Natural killer cell (primary cell): ENCODE measurements around the gene SYNE3. TPM values are rescaled to one million over a fixed set of nuclear protein-coding genes. Genes with fewer than 3 reads are reported as not detected.

Experiments
- ATAC-seq, 3 donors: fragments of 150-1000 bp in 2 of 3; fragments of 200-7000 bp in 1 of 3; cut with Tn5 transposase; 1 replicate in 1 of 3; 2 replicates in 2 of 3; pipeline ENCODE4 v1.10.0; 2021; ENCODE audit warnings: mild to moderate bottlenecking in 2 of 3, moderate library complexity in 2 of 3
- DNase-seq, 2 donors: peaks; one replicate each; pipeline versions ENCODE4 v3.0.0 to v3.0.0-alpha.2; 2013 to 2021; ENCODE audit warnings: mixed read lengths in 1 of 2
- H3K27ac ChIP-seq: one replicate; pipeline ENCODE4 v1.5.1; 2013; ENCODE audit warnings: mild to moderate bottlenecking, low read length
- H3K27me3 ChIP-seq: one replicate; pipeline ENCODE4 v1.6.1; 2013; ENCODE audit warnings: low read length; ENCODE audit not compliant: control insufficient read depth, insufficient read depth
- H3K36me3 ChIP-seq: one replicate; pipeline ENCODE4 v1.6.1; 2013; ENCODE audit warnings: low read length; ENCODE audit not compliant: control insufficient read depth, insufficient read depth
- H3K4me1 ChIP-seq: one replicate; pipeline ENCODE4 v1.6.1; 2013; ENCODE audit warnings: low read length; ENCODE audit not compliant: control insufficient read depth, insufficient read depth
- H3K4me3 ChIP-seq: one replicate; pipeline ENCODE4 v1.5.1; 2013; ENCODE audit warnings: low read length
- H3K9me3 ChIP-seq: one replicate; pipeline ENCODE4 v1.6.1; 2013; ENCODE audit warnings: low read length; ENCODE audit not compliant: control insufficient read depth, insufficient read depth
- H3K27ac Mint-ChIP-seq, 2 donors: one replicate each; pipeline ENCODE4 v1.8.0; 2022; ENCODE audit warnings: mild to moderate bottlenecking in 2 of 2, mixed read lengths in 2 of 2, moderate library complexity in 1 of 2
- H3K27me3 Mint-ChIP-seq, 2 donors: one replicate each; pipeline ENCODE4 v1.8.0; 2022; ENCODE audit warnings: low read depth in 2 of 2, mixed read lengths in 2 of 2
- H3K36me3 Mint-ChIP-seq: one replicate; pipeline ENCODE4 v1.8.0; 2022; ENCODE audit warnings: mixed read lengths
- H3K4me1 Mint-ChIP-seq, 2 donors: one replicate each; pipeline ENCODE4 v1.8.0; 2022; ENCODE audit warnings: mixed read lengths in 2 of 2
- H3K4me3 Mint-ChIP-seq: one replicate; pipeline ENCODE4 v1.8.0; 2022; ENCODE audit warnings: mild to moderate bottlenecking, moderate library complexity, mixed read lengths
- H3K9me3 Mint-ChIP-seq, 2 donors: one replicate each; pipeline ENCODE4 v1.8.0; 2022; ENCODE audit warnings: mixed read lengths in 2 of 2
- WGBS: methylation state at CpG from one replicate; pipeline ENCODE4 v1.1.7; 2013; ENCODE audit warnings: missing lambda C conversion rate; ENCODE audit not compliant: insufficient coverage; 5-methylcytosine and 5-hydroxymethylcytosine counted together
- intact Hi-C: fragments of 100-400 bp; cut with micrococcal nuclease; formaldehyde crosslinking; loops from one replicate; pipeline ENCODE4 v1.14.2; 2022
- total RNA-seq, 4 donors: library from RNA; stranded (reverse); fragments of 120-200 nt in 1 of 4; gene quantifications; one replicate each; pipeline versions ENCODE4 v1.2.3 to v1.2.4, GENCODE V29; 2013 to 2022
- TF ChIP-seq, protein P1 (sequence below): fragments of 200-600 bp; IDR thresholded peaks from one replicate; pipeline ENCODE4 v1.8.0; 2022; ENCODE audit warnings: antibody characterized with exemption

Gene SYNE3
- total RNA-seq, 3 donors from 2014 or later (not counting 1 experiment from before 2014, with no cell fraction given): 10.6 to 17.3 (median 15.4) TPM

DNA sequence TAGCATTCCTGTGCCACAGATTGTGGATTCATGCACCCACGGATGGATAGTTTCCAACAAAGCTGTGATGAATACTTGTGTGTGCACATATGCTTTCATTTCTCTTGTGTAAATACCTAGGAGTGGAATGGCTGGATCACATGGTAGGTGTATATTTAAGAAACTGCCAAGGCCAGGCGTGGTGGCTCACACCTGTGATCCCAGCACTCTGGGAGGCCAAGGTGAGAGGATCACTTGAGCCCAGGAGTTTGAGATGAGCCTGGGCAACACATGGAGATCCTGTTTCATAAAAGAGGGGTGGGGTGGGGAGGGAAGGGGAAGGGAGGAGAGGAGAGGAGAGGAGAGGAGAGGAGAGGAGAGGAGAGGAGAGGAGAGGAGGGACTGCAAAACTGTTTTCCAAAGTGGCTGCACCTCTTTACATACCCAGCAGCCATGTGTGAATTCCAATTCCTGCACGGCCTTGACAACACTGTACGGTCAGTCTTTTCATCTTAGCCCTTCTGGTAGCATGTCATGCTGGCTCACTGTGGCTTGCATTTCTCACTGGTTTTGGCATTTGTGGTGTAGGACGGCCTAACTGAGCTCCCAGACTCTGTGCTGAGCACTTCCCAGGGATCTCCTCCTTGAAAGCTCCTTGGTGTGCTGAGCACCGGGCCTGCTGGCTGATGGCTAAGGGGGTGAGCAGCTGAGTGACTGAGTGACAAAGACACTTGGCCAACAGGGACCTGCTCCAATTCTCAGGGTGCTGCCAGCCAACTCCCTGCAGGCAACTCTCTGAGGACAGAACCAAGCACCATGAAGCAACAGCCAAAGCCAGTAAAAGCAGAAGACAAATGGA is 27.9 kb downstream of the SYNE3 start:
- Mint-ChIP-seq H3K9me3 (no peaks in the 10 kb centered on the region), H3K27ac (no peak overlapping the region), H3K4me1 (peaks cover 9 to 29% of the 10 kb centered on the region in 2 donors), H3K4me3 (no peak overlapping the region), H3K36me3 (no peaks in the 10 kb centered on the region), H3K27me3 (no peaks in the 10 kb centered on the region)
- TF ChIP-seq, protein P1, sequence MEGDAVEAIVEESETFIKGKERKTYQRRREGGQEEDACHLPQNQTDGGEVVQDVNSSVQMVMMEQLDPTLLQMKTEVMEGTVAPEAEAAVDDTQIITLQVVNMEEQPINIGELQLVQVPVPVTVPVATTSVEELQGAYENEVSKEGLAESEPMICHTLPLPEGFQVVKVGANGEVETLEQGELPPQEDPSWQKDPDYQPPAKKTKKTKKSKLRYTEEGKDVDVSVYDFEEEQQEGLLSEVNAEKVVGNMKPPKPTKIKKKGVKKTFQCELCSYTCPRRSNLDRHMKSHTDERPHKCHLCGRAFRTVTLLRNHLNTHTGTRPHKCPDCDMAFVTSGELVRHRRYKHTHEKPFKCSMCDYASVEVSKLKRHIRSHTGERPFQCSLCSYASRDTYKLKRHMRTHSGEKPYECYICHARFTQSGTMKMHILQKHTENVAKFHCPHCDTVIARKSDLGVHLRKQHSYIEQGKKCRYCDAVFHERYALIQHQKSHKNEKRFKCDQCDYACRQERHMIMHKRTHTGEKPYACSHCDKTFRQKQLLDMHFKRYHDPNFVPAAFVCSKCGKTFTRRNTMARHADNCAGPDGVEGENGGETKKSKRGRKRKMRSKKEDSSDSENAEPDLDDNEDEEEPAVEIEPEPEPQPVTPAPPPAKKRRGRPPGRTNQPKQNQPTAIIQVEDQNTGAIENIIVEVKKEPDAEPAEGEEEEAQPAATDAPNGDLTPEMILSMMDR: no peak
- no peak overlapping the region for H3K4me3 ChIP-seq
- H3K4me1 ChIP-seq: peaks cover 7% of the 10 kb centered on the region
- no peaks in the 10 kb centered on the region for H3K9me3 ChIP-seq
- ATAC-seq (no peak), DNase-seq (no peak)
- 84% methylated on average over 6 of the region's 6 CpGs for WGBS
- no peak overlapping the region for H3K27ac ChIP-seq
- H3K27me3 ChIP-seq: no peaks in the 10 kb centered on the region
- H3K36me3 ChIP-seq: no peaks in the 10 kb centered on the region
- intact Hi-C loops: no loop called here

DNA sequence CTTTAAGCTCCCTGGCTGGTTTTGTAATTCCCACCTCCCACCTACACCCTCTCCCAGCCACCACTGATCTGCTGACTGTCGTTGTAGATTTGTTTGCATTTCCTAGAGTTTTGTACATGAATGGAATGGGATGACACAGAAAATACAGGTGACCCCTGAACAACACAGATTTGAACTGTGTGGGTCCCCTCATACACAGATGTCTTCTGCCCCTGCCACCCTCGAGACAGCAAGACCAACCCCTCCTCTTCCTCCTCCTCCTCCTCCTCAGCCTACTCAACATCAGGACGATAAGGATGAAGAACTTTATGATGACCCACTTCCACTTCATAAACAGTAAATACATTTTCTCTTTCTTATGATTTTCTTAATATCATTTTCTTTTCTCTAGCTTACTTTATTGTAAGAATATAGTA is 28.8 kb downstream of the SYNE3 start:
- no peaks in the 10 kb centered on the region for H3K9me3 Mint-ChIP-seq
- Histone ChIP-seq H3K36me3 (no peaks in the 10 kb centered on the region), H3K4me3 (no peak overlapping the region), H3K27ac (no peak overlapping the region), H3K4me1 (peaks cover 7% of the 10 kb centered on the region), H3K27me3 (no peaks in the 10 kb centered on the region), H3K9me3 (no peaks in the 10 kb centered on the region)
- DNase-seq (no peak), ATAC-seq (no peak)
- WGBS: 56% methylated on average over 2 of the region's 3 CpGs
- peaks cover 15 to 35% of the 10 kb centered on the region in 2 donors for H3K4me1 Mint-ChIP-seq
- H3K27me3 Mint-ChIP-seq: no peaks in the 10 kb centered on the region
- TF ChIP-seq, protein P1: no peak
- no peak overlapping the region for H3K27ac Mint-ChIP-seq
- no peaks in the 10 kb centered on the region for H3K36me3 Mint-ChIP-seq
- H3K4me3 Mint-ChIP-seq: no peak overlapping the region
- intact Hi-C loops: no loop called here

DNA sequence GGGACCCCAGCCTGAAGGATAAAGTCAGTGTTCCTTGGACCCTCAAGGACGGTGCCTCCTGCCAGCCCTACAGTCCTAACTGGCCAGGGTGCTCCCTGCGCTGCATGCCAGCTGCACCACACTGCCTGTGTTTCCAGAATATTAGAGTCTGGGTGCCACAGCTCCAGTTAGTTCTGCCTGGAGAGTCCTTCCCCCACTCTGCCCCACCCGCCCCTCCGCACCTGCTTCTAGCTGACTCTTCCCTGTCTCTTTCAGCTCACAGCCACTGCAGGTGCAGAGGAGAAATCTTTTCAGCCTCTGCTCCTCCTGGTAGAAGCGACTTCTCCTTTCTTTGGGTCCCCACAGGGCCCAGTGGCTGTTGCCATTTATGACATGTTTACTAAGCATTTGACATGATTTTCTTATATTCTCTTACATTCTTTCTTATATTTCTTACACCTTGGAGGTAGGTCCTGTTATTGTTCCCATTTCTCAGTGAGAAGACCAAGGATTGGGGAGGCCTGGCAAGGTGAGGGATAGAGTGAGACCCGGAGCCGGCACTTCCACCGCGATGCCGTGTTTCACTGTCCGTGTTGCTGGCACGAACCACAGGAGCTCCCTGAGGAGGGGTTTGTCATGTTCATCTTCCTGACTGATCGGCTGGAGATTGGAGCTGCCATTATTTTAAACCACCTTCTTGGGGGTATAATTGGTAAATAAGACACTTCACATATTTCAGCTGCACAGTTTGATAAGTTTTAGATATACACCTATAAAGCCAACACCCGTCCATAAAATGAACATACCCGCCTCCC is 29.4 kb downstream of the SYNE3 start:
- no peaks in the 10 kb centered on the region for H3K27me3 ChIP-seq
- no peaks in the 10 kb centered on the region for H3K36me3 ChIP-seq
- no peaks in the 10 kb centered on the region for H3K9me3 Mint-ChIP-seq
- H3K27ac ChIP-seq: no peak overlapping the region
- ATAC-seq (no peak), DNase-seq (no peak)
- no peak overlapping the region for H3K27ac Mint-ChIP-seq
- peaks cover 15 to 35% of the 10 kb centered on the region in 2 donors for H3K4me1 Mint-ChIP-seq
- no peak overlapping the region for H3K4me3 ChIP-seq
- no peaks in the 10 kb centered on the region for H3K36me3 Mint-ChIP-seq
- H3K4me1 ChIP-seq: peaks cover 7% of the 10 kb centered on the region
- no peaks in the 10 kb centered on the region for H3K9me3 ChIP-seq
- TF ChIP-seq, protein P1: no peak
- H3K27me3 Mint-ChIP-seq: no peaks in the 10 kb centered on the region
- 83% methylated on average over 13 of the region's 15 CpGs for WGBS
- intact Hi-C loops: no loop called here
- no peak overlapping the region for H3K4me3 Mint-ChIP-seq
